A549 (cell line): ENCODE results near the gene MEGF8. TPM values are rescaled to one million over a fixed set of nuclear protein-coding genes. Genes with fewer than 3 reads are reported as not detected.

Experiments
- ATAC-seq, 2 experiments: fragments of 200-7000 bp in 1 of 2; fragments of >200 bp in 1 of 2; cut with Nextera tagmentation in 1 of 2; cut with Tn5 transposase in 1 of 2; 3 replicates each; pipeline versions ENCODE4 v1.8.0 to v1.9.1; 2018 to 2020; ENCODE audit warnings: mild to moderate bottlenecking in 1 of 2, moderate library complexity in 1 of 2
- CTCF ChIA-PET: fragments of 300-600 bp; sonication (Branson Sonifier 250); formaldehyde crosslinking; extraction: SDS; loops from one replicate; lab custom pipeline; 2021; ENCODE audit warnings: antibody characterized with exemption, inconsistent platforms; lab: Yijun Ruan, JAX
- POLR2A ChIA-PET: fragments of 350-600 bp; formaldehyde crosslinking; extraction: SDS; loops from one replicate; lab custom pipeline; 2021; ENCODE audit warnings: antibody characterized with exemption, inconsistent platforms; lab: Yijun Ruan, JAX
- DNase-seq, 2 experiments: peaks; one replicate each; pipeline versions ENCODE4 v3.0.0 to v3.0.0-alpha.2; 2011 to 2016; ENCODE audit warnings: low read depth in 1 of 2, low spot score in 1 of 2
- FAIRE-seq: peaks from 2 replicates; lab custom pipeline; 2011; peaks lifted over from hg19 to GRCh38; lab: Jason Lieb, UNC
- H3K27ac ChIP-seq, 2 experiments: fragments of >200 bp; sonication (Bioruptor Twin); formaldehyde crosslinking; 3 replicates each; pipeline ENCODE4 v1.5.1; 2016 to 2017
- H3K4me1 ChIP-seq: fragments of >200 bp; sonication (Bioruptor Twin); formaldehyde crosslinking; 3 replicates; pipeline ENCODE4 v1.6.1; 2016
- H3K4me2 ChIP-seq: fragments of >200 bp; sonication (Bioruptor Twin); formaldehyde crosslinking; 3 replicates; pipeline ENCODE4 v1.6.1; 2016
- H3K4me3 ChIP-seq: fragments of >200 bp; sonication (Bioruptor Twin); formaldehyde crosslinking; 3 replicates; pipeline ENCODE4 v1.5.1; 2016
- H3K9me3 ChIP-seq: fragments of >200 bp; sonication (Bioruptor Twin); formaldehyde crosslinking; 3 replicates; pipeline ENCODE4 v1.6.1; 2016
- BHLHE40 ChIP-seq: IDR thresholded peaks from 2 replicates; pipeline ENCODE4 v1.6.1; 2012; ENCODE audit warnings: low read depth, low read length, inconsistent platforms
- CEBPB ChIP-seq, 2 experiments: fragments of >200 bp in 1 of 2; sonication (Bioruptor Twin) in 1 of 2; formaldehyde crosslinking in 1 of 2; IDR thresholded peaks; 2 replicates each; pipeline ENCODE4 v1.6.1; 2012 to 2016
- CHD2 ChIP-seq: fragments of 150-350 bp; IDR thresholded peaks from 2 replicates; pipeline ENCODE4 v1.6.1; 2014; ENCODE audit warnings: low read length; ENCODE audit not compliant: partially characterized antibody
- EHF ChIP-seq: fragments of 250-450 bp; sonication (Bioruptor Pico); IDR thresholded peaks from 2 replicates; pipeline ENCODE4 v1.5.0; 2020; ENCODE audit warnings: mild to moderate bottlenecking
- MAFK ChIP-seq: fragments of 450-650 bp; IDR thresholded peaks from 2 replicates; pipeline ENCODE4 v1.6.1; 2014; ENCODE audit not compliant: partially characterized antibody
- NFE2L2 ChIP-seq: fragments of 150-350 bp; conservative IDR thresholded peaks from 2 replicates; pipeline ENCODE4 v1.6.1; 2014; ENCODE audit warnings: low read length
- PHF8 ChIP-seq: fragments of 200-600 bp; sonication (generic); IDR thresholded peaks from 2 replicates; pipeline ENCODE4 v1.6.1; 2016; ENCODE audit warnings: low read depth, mild to moderate bottlenecking, antibody characterized with exemption, moderate library complexity, borderline replicate concordance
- POLR2AphosphoS2 ChIP-seq: conservative IDR thresholded peaks from 2 replicates; pipeline ENCODE4 v1.6.1; 2012; ENCODE audit warnings: low read length, improper control_type of control experiment, inconsistent platforms
- RAD21 ChIP-seq, 2 experiments: fragments of >200 bp in 1 of 2; sonication (Bioruptor Twin) in 1 of 2; formaldehyde crosslinking in 1 of 2; IDR thresholded peaks in 1 of 2; conservative IDR thresholded peaks in 1 of 2; 2 replicates in 1 of 2; 3 replicates in 1 of 2; pipeline ENCODE4 v1.6.1; 2012 to 2018; ENCODE audit warnings: inconsistent platforms in 1 of 2
- SREBF2 ChIP-seq: fragments of 450-650 bp; IDR thresholded peaks from 2 replicates; pipeline ENCODE4 v1.6.1; 2014; ENCODE audit warnings: mild to moderate bottlenecking, moderate library complexity
- ZNF302 ChIP-seq: fragments of 250-450 bp; sonication (Bioruptor Pico); IDR thresholded peaks from 2 replicates; pipeline ENCODE4 v1.9.0; 2021; ENCODE audit warnings: inconsistent platforms, mild to moderate bottlenecking, moderate library complexity
- ZSCAN20 ChIP-seq: fragments of 250-450 bp; sonication (Bioruptor Pico); IDR thresholded peaks from 2 replicates; pipeline ENCODE4 v1.8.0; 2022; ENCODE audit warnings: mild to moderate bottlenecking, moderate library complexity
- WGBS: methylation state at CpG from one replicate; pipeline ENCODE4 v1.1.6; 2017; ENCODE audit errors: missing lambda C conversion rate; 5-methylcytosine and 5-hydroxymethylcytosine counted together
- polyA plus RNA-seq, 4 experiments: library from polyadenylated mRNA; depleted of rRNA in 3 of 4; stranded (reverse); fragments of >200 nt; fragmentation: RNase III in 1 of 4; extraction: RNeasy Plus Mini Kit Qiagen cat#74134 plus additional on column Dnase treatment in 1 of 4; gene quantifications; 2 replicates in 3 of 4; 3 replicates in 1 of 4; pipeline ENCODE4 v1.2.3, GENCODE V29; 2011 to 2017
- TF ChIP-seq, protein P1 (sequence below): fragments of 150-350 bp; IDR thresholded peaks from 2 replicates; pipeline ENCODE4 v1.6.1; 2014; ENCODE audit warnings: low read depth, mild to moderate bottlenecking, low read length
- TF ChIP-seq, protein P2 (sequence below): IDR thresholded peaks from 2 replicates; pipeline ENCODE4 v1.6.1; 2012
- TF ChIP-seq, protein P3 (sequence below): IDR thresholded peaks from 2 replicates; pipeline ENCODE4 v1.6.1; 2012

MEGF8 gene
- polyA plus RNA-seq, 2 of the 4 experiments (the other 2 are of a cell fraction), result 10.4 to 27.2 TPM

DNA sequence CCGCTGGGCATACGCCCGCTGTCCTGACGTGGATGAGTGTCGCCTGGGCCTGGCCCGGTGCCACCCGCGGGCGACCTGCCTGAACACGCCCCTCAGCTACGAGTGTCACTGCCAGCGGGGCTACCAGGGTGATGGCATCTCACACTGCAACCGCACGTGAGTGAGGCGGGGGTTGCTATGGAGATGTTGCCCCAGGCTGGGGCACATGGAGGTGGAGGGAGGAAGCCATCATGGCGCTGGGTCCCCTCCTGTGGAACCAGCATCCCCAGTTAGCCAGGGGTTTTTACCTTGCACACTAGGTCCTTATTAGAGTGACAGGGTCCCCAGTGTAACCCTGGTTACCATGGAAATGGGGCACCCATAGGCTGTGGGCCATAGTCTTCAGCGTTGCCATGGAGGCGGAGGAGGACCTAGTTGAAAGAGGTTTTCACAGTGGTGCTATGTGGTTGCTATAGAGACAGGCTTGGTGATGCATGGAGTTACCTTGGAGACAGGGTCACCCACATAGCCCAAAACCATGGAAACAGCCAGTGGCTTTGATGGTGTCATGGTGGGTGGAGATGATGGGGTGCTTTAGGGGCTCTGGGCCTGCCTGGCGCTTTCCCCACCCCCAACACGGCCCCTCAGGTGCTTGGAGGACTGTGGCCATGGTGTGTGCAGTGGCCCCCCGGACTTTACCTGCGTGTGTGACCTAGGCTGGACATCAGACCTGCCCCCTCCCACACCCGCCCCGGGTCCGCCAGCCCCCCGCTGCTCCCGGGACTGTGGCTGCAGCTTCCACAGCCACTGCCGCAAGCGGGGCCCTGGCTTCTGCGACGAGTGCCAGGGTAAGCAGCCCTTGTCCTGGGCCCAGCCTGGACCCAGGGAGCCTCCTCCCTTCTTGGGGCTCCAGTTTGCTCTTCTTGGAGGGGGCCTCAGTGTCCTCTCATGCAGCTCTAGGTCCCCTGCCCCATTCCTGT, 27.1 kb downstream of the MEGF8 start:
- FAIRE-seq (no peak), DNase-seq (peak in 1 of 2 experiments; percentile 72), ATAC-seq (peak; percentile 8 to 47; a peak in 4 of 6 replicates)
- H3K4me2 ChIP-seq, result no peak overlapping the region
- H3K27ac ChIP-seq, result no peak overlapping the region
- H3K4me1 ChIP-seq, result no peaks in the 10 kb centered on the region
- 90% methylated on average over 22 of the region's 31 CpGs for WGBS
- no peak overlapping the region for H3K4me3 ChIP-seq
- CTCF ChIA-PET, result interaction anchor here (1.0 kb wide), 1 partner anchor 48 kb away, joined by 3 read pairs; no protein-coding TSS in a partner anchor
- no peaks in the 10 kb centered on the region for H3K9me3 ChIP-seq
- TF ChIP-seq, protein P1, sequence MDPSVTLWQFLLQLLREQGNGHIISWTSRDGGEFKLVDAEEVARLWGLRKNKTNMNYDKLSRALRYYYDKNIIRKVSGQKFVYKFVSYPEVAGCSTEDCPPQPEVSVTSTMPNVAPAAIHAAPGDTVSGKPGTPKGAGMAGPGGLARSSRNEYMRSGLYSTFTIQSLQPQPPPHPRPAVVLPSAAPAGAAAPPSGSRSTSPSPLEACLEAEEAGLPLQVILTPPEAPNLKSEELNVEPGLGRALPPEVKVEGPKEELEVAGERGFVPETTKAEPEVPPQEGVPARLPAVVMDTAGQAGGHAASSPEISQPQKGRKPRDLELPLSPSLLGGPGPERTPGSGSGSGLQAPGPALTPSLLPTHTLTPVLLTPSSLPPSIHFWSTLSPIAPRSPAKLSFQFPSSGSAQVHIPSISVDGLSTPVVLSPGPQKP, result no peak
- TF ChIP-seq RAD21 (conservative IDR thresholded peaks at IDR 0.05 in 1 of 2, IDR thresholded peaks at IDR 0.05 in 1 of 2) (no peak), NFE2L2 (no peak), ZSCAN20 (CRISPR knock-in tag) (no peak), CHD2 (no peak), SREBF2 (no peak), MAFK (no peak), CEBPB (IDR thresholded peaks at IDR 0.05) (no peak), POLR2AphosphoS2 (no peak), ZNF302 (CRISPR knock-in tag) (no peak)
- TF ChIP-seq, protein P2, sequence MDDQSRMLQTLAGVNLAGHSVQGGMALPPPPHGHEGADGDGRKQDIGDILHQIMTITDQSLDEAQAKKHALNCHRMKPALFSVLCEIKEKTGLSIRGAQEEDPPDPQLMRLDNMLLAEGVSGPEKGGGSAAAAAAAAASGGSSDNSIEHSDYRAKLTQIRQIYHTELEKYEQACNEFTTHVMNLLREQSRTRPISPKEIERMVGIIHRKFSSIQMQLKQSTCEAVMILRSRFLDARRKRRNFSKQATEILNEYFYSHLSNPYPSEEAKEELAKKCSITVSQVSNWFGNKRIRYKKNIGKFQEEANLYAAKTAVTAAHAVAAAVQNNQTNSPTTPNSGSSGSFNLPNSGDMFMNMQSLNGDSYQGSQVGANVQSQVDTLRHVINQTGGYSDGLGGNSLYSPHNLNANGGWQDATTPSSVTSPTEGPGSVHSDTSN, result no peak
- TF ChIP-seq, protein P3, sequence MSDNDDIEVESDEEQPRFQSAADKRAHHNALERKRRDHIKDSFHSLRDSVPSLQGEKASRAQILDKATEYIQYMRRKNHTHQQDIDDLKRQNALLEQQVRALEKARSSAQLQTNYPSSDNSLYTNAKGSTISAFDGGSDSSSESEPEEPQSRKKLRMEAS, result no peak
- TF ChIP-seq, all 56 proteins: peak for 0
- POLR2A ChIA-PET, result interaction anchor here (0.6 kb wide), 1 partner anchor 21 kb away, joined by 6 read pairs; no protein-coding TSS in a partner anchor

DNA sequence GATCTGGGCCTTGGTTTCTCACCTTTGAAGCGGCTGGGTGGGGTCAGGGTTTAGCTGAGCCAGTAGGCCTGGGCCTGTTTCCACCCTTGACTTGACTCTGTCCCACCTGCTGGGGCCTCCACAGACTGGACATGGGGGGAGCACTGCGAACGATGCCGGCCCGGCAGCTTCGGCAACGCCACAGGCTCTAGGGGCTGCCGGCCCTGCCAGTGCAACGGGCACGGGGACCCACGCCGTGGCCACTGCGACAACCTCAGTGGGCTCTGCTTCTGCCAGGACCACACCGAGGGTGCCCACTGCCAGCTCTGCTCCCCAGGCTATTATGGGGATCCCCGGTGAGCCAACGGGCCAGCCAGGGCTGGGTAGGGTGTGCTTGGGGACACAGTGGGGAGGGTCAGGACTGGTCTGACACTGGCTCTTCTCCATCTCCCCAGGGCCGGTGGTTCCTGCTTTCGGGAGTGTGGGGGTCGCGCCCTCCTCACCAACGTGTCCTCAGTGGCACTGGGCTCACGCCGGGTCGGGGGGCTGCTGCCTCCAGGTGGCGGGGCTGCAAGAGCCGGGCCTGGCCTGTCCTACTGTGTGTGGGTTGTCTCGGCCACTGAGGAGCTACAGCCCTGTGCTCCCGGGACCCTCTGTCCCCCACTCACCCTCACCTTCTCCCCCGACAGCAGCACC, 28.0 kb downstream of the MEGF8 start:
- CTCF ChIA-PET, result interaction anchor here (0.8 to 2.5 kb wide), 12 partner anchors 10 to 244 kb away, joined by 3 to 10 read pairs (median 6); no protein-coding TSS in a partner anchor
- TF ChIP-seq BHLHE40, result no peak
- TF ChIP-seq, all 56 proteins: peak for 0
- 91% methylated on average over 29 of the region's 29 CpGs for WGBS
- H3K27ac ChIP-seq, result no peak overlapping the region
- DNase-seq, result no peak
- H3K4me2 ChIP-seq, result no peak overlapping the region
- H3K9me3 ChIP-seq, result no peaks in the 10 kb centered on the region
- POLR2A ChIA-PET, result no interaction called here
- ATAC-seq, result no peak
- no peak overlapping the region for H3K4me3 ChIP-seq
- FAIRE-seq, result no peak
- H3K4me1 ChIP-seq, result no peaks in the 10 kb centered on the region

DNA sequence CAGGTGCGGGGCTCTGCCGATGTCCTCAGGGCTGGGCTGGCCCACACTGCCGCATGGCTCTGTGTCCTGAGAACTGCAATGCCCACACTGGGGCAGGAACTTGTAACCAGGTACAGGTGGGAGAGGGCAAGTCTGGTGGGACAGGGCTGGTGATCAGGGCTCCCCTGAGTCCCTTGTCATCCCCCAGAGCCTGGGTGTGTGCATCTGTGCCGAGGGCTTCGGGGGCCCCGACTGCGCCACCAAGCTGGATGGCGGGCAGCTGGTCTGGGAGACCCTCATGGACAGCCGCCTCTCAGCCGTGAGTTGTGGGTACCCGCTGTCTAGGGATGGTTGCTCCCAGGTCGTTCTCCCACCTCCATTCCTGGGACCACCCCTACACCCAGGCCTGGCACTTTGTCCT, 30.5 kb downstream of the MEGF8 start:
- no peak overlapping the region for H3K4me3 ChIP-seq
- 91% methylated on average over 12 of the region's 12 CpGs for WGBS
- H3K27ac ChIP-seq, result no peak overlapping the region
- TF ChIP-seq EHF (CRISPR knock-in tag) (no peak), POLR2AphosphoS2 (no peak), PHF8 (no peak)
- no peak for DNase-seq
- no peak for FAIRE-seq
- ChIA-PET CTCF (interaction anchor here (0.9 to 2.5 kb wide), 8 partner anchors 8 to 247 kb away, joined by 3 to 10 read pairs (median 4); partner anchors contain the start of gene POU2F2), POLR2A (no interaction called here)
- H3K4me2 ChIP-seq, result no peak overlapping the region
- H3K4me1 ChIP-seq, result no peaks in the 10 kb centered on the region
- ATAC-seq, result no peak
- no peaks in the 10 kb centered on the region for H3K9me3 ChIP-seq
